ENCODE data around the gene GJA3. TPM values are rescaled to one million over a fixed set of nuclear protein-coding genes. Genes with fewer than 3 reads are reported as not detected.
A peak's percentile ranks its signal among the peaks of the same experiment; 100 is the strongest.

Gene GJA3
- total and polyA plus RNA-seq, 2 of the 8 experiments (the other 6 are each of a cell fraction or from before 2014, with no cell fraction given) = 0.12 to 0.60 TPM

DNA sequence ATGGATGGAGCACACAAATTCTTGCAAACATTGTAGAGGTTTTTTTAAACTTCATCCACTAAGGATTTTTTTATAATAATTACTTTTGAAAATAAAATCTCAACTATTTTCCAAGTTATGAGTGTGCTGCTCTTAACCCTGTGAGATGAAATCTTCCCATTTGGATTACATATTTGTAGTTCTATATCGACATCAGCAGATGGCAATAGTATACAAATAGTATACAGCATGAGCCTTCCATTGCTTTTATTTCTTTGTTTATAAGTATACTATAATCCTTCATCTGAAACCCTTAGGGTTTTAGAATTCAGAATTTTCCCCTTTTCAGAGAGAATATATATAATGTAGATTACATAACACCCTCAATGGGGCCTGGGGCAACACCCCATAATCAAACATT, 70.5 kb downstream of the GJA3 start:
- Histone ChIP-seq H3K79me1 (ENCODE audit: low read depth, low read length) (no peaks in the 10 kb centered on the region), H2AK5ac (ENCODE audit: low read depth, low read length) (no peak overlapping the region), H3K36me3 (ENCODE audit: control insufficient read depth in 2 of 4, insufficient read depth in 4 of 4, low read length in 3 of 4) (peaks cover 0 to 16% (median 4%) of the 10 kb centered on the region in 4 experiments; a peak in 4 of 8 replicates), H2AFZ (ENCODE audit: low read length) (no peak overlapping the region), H3K56ac (replicated peaks; ENCODE audit: insufficient read length, low read depth, low read length) (no peak overlapping the region), H4K5ac (ENCODE audit: insufficient read length, low read depth, low read length) (no peak overlapping the region), H3K9ac (replicated peaks in 1 of 4; ENCODE audit: extremely low read depth in 1 of 4, low read depth in 3 of 4, low read length in 3 of 4) (no peak overlapping the region), H3K79me2 (ENCODE audit: control insufficient read depth in 1 of 2, insufficient read depth in 2 of 2, low read length in 2 of 2) (no peaks in the 10 kb centered on the region), H3K4me3 (ENCODE audit: extremely low read depth in 1 of 4, insufficient read depth in 2 of 4, low read depth in 3 of 4, low read length in 4 of 4) (no peak overlapping the region), H3K4ac (replicated peaks; ENCODE audit: insufficient read length, low read depth, low read length) (no peak overlapping the region), H3K14ac (ENCODE audit: insufficient read length) (no peak overlapping the region), H3K27ac (ENCODE audit: low read depth, low read length) (no peak overlapping the region), H3K4me2 (ENCODE audit: insufficient read depth in 1 of 2, low read depth in 2 of 2, low read length in 2 of 2) (no peak overlapping the region), H2BK5ac (ENCODE audit: low read depth, low read length) (no peak overlapping the region), H3K4me1 (replicated peaks in 1 of 4; ENCODE audit: control insufficient read depth in 3 of 4, insufficient read depth in 4 of 4, low read length in 3 of 4) (no peaks in the 10 kb centered on the region), H2BK20ac (ENCODE audit: low read length) (no peak overlapping the region), H3K18ac (ENCODE audit: extremely low read depth, low read length) (no peak overlapping the region), H3K27me3 (replicated peaks in 1 of 4; ENCODE audit: control insufficient read depth in 3 of 4, extremely low read depth in 1 of 4, insufficient read depth in 3 of 4, low read length in 3 of 4) (no peaks in the 10 kb centered on the region), H4K8ac (ENCODE audit: extremely low read depth, insufficient read depth, low read length) (no peak overlapping the region), H3K23ac (ENCODE audit: insufficient read length) (no peak overlapping the region), H2BK120ac (replicated peaks; ENCODE audit: low read depth, low read length) (no peak overlapping the region), H4K91ac (replicated peaks; ENCODE audit: insufficient read length, low read length) (no peak overlapping the region), H3K9me3 (ENCODE audit: insufficient read depth in 2 of 2, low read depth in 1 of 2, low read length in 1 of 2) (no peaks in the 10 kb centered on the region), H4K20me1 (replicated peaks in 1 of 2; ENCODE audit: control insufficient read depth in 1 of 2, insufficient read depth in 2 of 2, low read length in 2 of 2) (no peaks in the 10 kb centered on the region), H2BK15ac (ENCODE audit: low read length) (no peak overlapping the region), H3K23me2 (ENCODE audit: low read depth, low read length) (no peaks in the 10 kb centered on the region), H2BK12ac (ENCODE audit: low read depth, low read length) (no peak overlapping the region)
- WGBS, 2 experiments (ENCODE audit: extremely low coverage in 1 of 2, insufficient coverage in 1 of 2, insufficient read length in 1 of 2, insufficient replicate concordance in 2 of 2, low coverage in 1 of 2, low lambda C conversion rate in 2 of 2, missing lambda C conversion rate in 1 of 2) = 94% methylated on average over 1 of the region's 1 CpG; no CpG with 5 or more reads in 1 of the 2 experiments
- ChIA-PET CTCF (ENCODE audit: partially characterized antibody) (interaction anchor here (0.9 to 2.5 kb wide), 4 partner anchors 28 to 101 kb away, joined by 3 to 8 read pairs (median 3); partner anchors contain the start of gene GJA3), POLR2A (ENCODE audit: partially characterized antibody) (interaction anchor here (1.2 kb wide), 1 partner anchor 28 kb away, joined by 3 read pairs; no protein-coding TSS in a partner anchor)
- FAIRE-seq (no peak), DNase-seq (ENCODE audit: low read depth in 1 of 2, low spot score in 2 of 2) (no peak)
- TF ChIP-seq ZNF274 (IDR thresholded peaks at IDR 0.05; ENCODE audit: borderline replicate concordance, extremely low read depth, low read length) = no peak
- peak in 1 of 2 experiments; percentile 17; a peak in 2 of 4 replicates for TF ChIP-seq RAD21 (IDR thresholded peaks at IDR 0.05 in 1 of 2, conservative IDR thresholded peaks at IDR 0.05 in 1 of 2; ENCODE audit: low read depth in 2 of 2, low read length in 2 of 2)

Other genes with a start within 250 kb of the GJA3 start
- 159 and 171 TPM in 2 replicates for gene ZMYM2, start 202.3 kb downstream of the GJA3 start, total RNA-seq (2021; fragmentation: NEBNext Ultra II Directional; extraction: Animal tissue kit (Norgen Biotek cat#: 25700))
- 25.0 and 41.2 TPM in 2 replicates for gene ZMYM2, start 202.3 kb downstream of the GJA3 start, polyA plus RNA-seq (2011; rRNA removed)
- gene GJB2, start 31.9 kb upstream of the GJA3 start, total RNA-seq (2021; fragmentation: NEBNext Ultra II Directional; extraction: Animal tissue kit (Norgen Biotek cat#: 25700)) = 0.17 and 0.20 TPM in 2 replicates
- 0.11 and 0.21 TPM in 2 replicates for gene GJB2, start 31.9 kb upstream of the GJA3 start, polyA plus RNA-seq (2011; rRNA removed)
- gene GJB6, start 71.3 kb upstream of the GJA3 start, total RNA-seq (2021; fragmentation: NEBNext Ultra II Directional; extraction: Animal tissue kit (Norgen Biotek cat#: 25700)) = not detected in 2 replicates
- not detected in 2 replicates for gene GJB6, start 71.3 kb upstream of the GJA3 start, polyA plus RNA-seq (2011; rRNA removed)